ENCODE data around the gene MXRA8. TPM values are rescaled to one million over a fixed set of nuclear protein-coding genes. Genes with fewer than 3 reads are reported as not detected.

Gene MXRA8
- total and polyA plus RNA-seq, 9 of the 15 experiments (the other 6 are each of a cell fraction or from before 2014, with no cell fraction given), result 0.66 to 11.3 (median 6.3) TPM

- TF ChIP-seq DMBX1 (CRISPR knock-in tag; IDR thresholded peaks at IDR 0.05; ENCODE audit: borderline replicate concordance) (no peak), HDAC6 (IDR thresholded peaks at IDR 0.05; ENCODE audit: low read depth, low read length) (no peak), ZNF609 (CRISPR knock-in tag; IDR thresholded peaks at IDR 0.05; ENCODE audit: borderline replicate concordance) (no peak), SETDB1 (IDR thresholded peaks at IDR 0.05; ENCODE audit: low read length) (no peak), HOMEZ (CRISPR knock-in tag; IDR thresholded peaks at IDR 0.05) (no peak), IRF2 (CRISPR knock-in tag; IDR thresholded peaks at IDR 0.05) (no peak), ZNF165 (CRISPR knock-in tag; IDR thresholded peaks at IDR 0.05; ENCODE audit: borderline replicate concordance) (no peak), MTA3 (IDR thresholded peaks at IDR 0.05; ENCODE audit: borderline replicate concordance) (no peak), PCBP1 (IDR thresholded peaks at IDR 0.05; ENCODE audit: low read depth, low read length, poor library complexity, severe bottlenecking) (no peak), ZNF57 (CRISPR knock-in tag; IDR thresholded peaks at IDR 0.05) (no peak), SIRT6 (IDR thresholded peaks at IDR 0.05; ENCODE audit: low read depth, low read length) (no peak), ELF1 (tag; IDR thresholded peaks at IDR 0.05) (no peak), CREBBP (IDR thresholded peaks at IDR 0.05; ENCODE audit: low read depth, low read length) (no peak), SP1 (CRISPR knock-in tag; IDR thresholded peaks at IDR 0.05) (peak; percentile 50; the same call in 1 of the 2 replicates), KDM5B (IDR thresholded peaks at IDR 0.05; ENCODE audit: insufficient replicate concordance, low read depth, low read length) (peak; percentile 57), RBM34 (IDR thresholded peaks at IDR 0.05; ENCODE audit: borderline replicate concordance, insufficient read depth, low read length) (no peak), YY1 (IDR thresholded peaks at IDR 0.05; ENCODE audit: borderline replicate concordance in 1 of 3, control insufficient read depth in 1 of 3, extremely low read depth in 1 of 3, insufficient read depth in 3 of 3, insufficient read length in 1 of 3, insufficient replicate concordance in 2 of 3, low read depth in 1 of 3, low read length in 2 of 3) (peak in 1 of 3 experiments; percentile 6), CGGBP1 (CRISPR knock-in tag; IDR thresholded peaks at IDR 0.05) (no peak), ZNF146 (CRISPR knock-in tag; IDR thresholded peaks at IDR 0.05; ENCODE audit: unreplicated experiment) (no peak), CEBPB (tag; IDR thresholded peaks at IDR 0.05) (no peak), TCF7L2 (IDR thresholded peaks at IDR 0.05; ENCODE audit: low read depth, low read length) (no peak), TBP (optimal IDR thresholded peaks at IDR 0.05; ENCODE audit: low read depth, low read length) (no peak)
Observed at GRCh38 chr1:1307261-1307922, 51.0 kb downstream of the MXRA8 start (continued).
